Activated naive CD4-positive, alpha-beta T cell (primary cell): ENCODE data around the gene CSTF3.
"Not testable (repeated sequence)": the region's sequence is repeated elsewhere in the genome, so short reads cannot be mapped to it uniquely, and the experiment has no call there.

ENCODE experiments used
- DNase-seq, 4 experiments: peaks; one replicate each; lab custom pipeline; 2025; lab: John Stamatoyannopoulos, UW

The CSTF3 gene

DNA sequence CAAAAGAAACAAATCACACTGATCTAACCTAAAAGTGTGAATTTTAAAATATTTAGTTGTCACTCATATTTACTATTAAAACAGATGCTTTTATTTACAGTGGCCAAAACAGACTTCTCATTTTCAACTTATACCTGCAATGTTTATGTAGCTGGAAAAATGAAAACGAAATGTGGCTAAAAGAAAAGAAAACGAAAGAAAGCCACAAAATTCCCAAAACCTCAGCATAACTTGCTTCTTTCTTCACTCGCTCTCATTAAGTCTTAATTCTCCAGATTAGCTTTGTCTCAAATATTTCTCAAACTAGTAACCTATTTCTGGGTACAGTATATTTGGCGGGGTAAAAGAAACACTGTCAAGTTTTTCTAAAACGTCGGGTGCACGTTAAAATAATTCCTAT, 693 bp downstream of the CSTF3 start:
- DNase-seq, result no peak

DNA sequence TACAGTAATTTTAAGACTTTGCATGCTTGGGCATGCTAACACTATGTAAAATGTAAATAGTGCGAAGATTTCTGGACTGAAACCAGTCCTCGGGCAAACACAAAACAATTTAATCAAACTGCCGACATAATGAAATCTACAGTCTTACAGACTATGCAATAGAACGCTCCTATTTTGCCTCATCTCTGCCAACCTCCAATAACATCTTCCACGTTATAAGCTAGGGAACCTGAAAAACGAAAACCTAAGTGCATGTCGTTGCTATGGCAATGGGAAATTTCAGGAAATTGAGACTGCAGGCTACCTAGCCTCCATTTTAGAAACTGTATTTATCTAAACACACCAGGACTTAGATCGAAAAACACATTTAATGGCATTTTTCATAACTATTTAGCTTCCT, 1.1 kb downstream of the CSTF3 start:
- DNase-seq, result no peak

DNA sequence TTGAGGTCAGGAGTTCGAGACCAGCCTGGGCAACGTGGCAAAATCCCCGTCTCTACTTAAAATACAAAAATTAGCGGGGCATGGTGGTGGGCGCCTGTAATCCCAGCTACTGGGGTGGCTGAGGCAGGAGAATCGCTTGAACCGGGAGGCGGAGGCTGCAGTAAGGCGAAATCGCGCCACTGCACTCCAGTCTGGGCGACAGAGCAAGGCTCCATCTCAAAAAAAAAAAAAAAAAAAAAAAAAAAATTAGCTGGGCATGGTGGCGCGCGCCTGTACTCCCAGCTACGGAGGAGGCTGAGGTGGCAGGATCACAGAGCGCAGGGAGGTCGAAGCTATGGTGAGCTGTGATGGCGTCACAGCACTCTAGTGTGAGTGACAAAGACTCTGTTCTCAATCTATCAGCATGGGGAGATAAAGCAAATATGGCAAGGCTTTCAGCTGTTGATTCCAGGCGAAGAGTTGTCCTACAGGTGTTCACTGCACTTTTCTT, 1.9 kb downstream of the CSTF3 start:
- not testable (repeated sequence) for DNase-seq

DNA sequence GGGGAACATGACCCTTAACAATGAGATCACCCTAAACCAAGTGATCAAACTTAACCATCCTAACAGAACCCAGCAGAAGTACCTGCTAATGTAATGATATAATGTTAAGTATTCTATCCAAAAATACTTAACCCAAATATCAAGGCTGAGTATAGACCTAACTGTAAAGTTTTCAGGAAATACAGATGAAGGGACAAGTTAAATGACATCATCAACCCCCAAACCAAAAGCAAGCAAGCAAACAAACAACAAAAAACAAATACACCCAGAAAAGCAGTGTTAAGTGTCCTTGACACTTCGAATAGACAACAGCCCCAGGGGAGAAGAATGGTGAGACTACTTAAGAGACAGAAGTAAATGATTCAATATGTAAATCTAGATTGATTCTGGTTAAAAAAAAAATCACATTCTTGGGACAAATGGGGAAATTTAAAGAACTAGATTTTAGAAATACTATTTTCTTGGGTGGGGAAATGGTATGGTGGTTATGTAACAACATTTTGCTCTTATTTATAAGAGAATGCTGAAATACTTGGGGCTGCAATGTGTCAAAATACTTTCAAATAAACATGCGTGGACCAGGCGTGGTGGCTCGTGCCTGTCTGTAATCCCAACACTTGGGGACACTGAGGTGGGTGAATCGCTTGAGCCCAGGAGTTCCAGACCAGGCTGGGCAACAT, 2.5 kb downstream of the CSTF3 start:
- no peak for DNase-seq

DNA sequence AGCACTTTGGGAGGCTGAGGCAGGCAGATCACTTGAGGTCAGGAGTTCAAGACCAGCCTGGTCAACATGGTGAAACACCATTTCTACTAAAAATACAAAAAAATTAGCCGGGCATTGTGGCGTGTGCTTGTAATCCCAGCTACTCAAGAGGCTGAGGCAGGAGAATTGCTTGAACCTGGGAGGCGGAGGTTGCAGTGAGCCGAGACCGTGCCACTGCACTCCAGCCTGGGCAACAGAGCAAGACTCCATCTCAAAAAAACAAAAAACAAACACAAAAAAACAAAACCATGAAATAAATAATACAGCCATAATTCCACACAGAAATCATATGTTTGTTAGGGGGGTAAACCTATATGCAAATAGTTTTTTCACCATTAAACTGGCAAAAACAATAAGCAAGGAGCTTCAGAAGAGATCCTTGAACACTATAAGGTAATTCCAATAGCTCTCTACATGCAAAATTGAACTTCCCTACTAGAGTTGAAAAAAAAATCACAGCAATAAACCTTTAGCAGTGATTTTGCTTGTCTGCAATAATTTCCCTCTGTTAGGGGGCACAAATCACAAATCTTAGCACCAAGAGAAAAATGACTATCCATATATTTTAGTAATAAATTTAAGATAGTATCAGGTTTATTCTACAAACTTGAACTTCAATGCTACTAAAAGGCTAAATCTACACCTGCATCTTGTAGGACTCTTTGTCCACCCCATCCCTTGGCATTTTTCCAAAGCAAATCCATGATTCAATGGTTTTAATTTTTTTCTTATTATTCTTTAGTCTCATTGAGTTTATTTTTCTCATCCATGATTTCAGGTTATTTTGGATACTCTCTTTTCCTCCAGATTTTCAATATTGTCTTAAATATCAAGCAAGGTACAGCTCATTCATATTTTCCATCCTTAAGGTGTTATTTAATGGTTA, 3.9 kb downstream of the CSTF3 start:
- DNase-seq, result no peak

DNA sequence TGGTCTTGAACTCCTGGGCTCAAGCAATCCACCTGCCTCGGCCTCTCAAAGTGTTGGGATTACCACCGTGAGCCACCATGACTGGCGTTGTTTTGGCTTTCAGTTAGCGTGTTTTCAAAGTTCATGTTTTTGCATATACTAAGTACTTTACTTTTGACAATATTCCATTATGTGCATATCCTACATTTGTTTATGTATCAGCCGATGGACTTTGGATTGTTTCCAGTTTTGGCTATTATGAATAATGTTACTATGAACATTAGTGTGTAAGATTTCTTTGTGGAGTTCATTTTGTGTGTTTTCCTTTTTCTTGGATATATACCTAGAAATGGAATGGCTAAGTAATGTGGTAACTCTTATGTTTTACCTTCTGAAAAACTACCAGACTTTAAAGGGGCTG, 9.9 kb downstream of the CSTF3 start:
- DNase-seq, result no peak

DNA sequence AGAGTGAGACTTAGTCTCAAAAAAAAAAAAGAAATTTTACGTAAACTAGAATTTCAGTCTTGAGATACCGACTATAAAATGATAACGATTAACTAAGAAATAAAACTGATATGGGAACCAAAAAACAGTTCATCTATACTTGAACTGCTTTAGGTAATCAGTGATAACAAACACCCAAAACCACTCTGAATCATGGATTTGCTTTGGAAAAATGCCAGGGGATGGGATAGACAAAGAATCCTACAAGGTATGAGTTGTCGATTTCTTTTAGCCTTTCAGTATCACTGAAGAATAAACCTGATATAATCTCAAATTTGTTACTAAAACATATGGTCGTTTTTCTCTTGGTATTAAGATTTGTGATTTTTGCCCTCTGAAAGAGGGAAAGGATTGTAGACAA, 13.7 kb downstream of the CSTF3 start:
- DNase-seq, result no peak

DNA sequence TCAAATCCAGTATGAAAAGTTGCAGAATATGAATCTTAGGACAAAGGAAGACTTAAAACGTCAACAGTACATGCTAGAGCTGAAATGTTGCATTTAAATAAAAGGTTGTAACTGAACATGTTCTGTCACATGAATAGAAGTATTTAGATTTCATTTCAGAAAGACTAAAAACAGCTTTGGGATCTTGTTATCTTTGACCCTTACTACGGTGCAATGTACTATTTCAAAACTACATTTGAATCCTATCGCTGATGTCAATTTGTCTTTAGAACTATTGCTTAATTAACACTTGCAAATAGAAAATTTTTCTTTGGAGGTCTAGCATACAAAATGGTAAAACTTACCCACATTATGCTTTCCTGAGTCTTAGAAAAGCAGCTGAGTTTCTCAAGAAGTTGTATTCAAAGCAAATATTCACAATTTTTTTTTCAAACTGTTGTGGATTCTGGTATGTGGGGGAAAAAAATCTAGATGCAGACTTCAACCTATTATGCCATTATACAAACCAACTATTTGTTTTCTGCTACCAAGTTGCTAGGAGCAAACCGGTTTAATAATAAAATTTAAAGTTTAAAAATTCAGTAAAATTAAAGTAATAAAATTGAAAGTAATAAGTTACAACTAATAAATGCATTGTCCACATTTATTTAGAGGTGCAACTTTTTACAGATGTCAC, 25.4 kb downstream of the CSTF3 start:
- DNase-seq, result no peak

DNA sequence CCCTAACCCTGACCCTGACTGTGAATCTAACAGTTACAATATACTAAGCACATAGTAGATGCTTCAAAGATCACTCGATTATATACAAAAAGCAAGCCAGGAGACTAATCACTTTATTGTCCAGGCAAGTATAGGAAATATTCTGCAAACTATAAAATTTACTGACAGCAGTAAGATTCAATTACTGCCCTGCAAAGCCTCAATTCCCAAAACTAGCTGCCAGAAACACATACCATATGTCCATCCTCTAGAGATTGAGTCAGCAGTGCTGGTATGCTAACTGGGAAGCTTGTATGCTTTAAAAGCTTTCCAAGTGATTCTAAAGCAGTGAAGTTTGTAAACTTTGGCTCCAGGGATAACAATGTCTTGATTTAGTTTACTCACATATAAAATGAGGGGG, 26.1 kb downstream of the CSTF3 start:
- no peak for DNase-seq

DNA sequence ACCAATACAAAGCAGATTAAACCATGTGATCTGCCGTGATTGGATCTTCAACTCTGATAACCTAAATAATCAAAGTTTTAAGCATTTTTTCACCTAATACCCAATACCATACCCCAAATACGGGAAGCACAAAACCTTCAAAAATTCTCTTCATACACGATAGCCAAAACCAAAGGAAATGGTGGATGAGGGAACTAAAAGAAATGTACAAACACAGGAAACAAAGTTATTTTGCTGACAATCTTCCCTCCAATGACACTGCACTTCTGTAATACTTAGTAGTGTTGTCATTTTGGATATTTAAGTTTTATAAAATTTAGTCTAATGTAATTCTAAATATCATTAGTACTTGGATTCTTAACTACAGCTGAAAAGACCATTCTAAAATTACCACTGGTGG, 27.0 kb downstream of the CSTF3 start:
- DNase-seq, result no peak

DNA sequence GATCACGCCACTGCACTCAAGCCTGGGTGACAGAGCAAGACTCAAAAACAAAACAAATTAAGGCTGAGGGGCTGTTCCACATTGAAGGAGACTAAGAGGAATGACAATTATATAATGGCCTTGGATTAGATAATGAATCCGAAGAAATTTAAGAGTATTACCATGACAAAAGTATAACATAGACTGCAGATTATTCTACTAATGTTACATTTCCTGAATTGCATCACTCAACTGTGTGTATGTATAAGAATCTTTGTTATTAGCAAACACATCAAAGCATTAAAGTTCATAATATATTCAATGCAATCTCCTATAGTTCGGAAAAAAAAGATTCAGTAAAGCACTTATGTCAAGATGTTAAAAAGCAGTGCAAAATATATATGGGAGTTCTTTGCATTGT, 27.5 kb downstream of the CSTF3 start:
- no peak for DNase-seq

DNA sequence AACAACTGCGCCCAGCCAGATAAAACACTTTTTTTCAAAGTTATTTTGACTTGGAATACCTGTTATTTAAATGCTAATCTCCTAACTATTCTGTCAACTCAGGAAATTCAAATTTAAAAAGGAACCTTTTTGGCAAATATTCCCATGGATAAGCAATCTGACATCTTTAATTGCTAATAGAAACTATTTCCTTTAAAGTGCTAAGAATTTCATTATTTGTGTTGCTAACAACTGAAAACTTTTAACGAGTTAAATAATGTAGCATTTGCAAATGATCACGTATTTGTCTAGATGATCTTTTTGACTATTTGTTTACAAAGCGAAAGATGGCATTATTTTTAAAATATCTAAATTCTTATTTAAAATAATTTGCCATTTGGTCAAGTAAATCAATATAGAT, 28.8 kb downstream of the CSTF3 start:
- no peak for DNase-seq

DNA sequence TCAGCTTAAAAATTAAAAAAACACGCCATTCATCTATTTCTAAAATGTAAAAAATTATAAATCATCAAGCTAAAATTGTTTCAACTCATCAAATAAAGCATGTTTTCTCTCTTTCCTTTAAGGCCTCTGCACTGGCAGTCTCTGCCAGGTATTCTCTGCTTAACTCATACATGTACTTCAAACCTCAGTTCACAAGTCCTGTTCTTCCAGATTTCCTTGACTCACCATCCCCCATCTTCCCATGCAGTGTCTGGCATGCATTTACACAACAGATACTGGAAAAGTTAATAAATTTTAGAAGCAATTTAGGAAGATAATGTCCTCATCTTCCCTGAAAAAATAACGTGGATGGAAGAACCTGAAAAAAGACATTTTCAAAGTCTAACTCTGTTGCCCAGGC, 32.5 kb downstream of the CSTF3 start:
- DNase-seq, result no peak

DNA sequence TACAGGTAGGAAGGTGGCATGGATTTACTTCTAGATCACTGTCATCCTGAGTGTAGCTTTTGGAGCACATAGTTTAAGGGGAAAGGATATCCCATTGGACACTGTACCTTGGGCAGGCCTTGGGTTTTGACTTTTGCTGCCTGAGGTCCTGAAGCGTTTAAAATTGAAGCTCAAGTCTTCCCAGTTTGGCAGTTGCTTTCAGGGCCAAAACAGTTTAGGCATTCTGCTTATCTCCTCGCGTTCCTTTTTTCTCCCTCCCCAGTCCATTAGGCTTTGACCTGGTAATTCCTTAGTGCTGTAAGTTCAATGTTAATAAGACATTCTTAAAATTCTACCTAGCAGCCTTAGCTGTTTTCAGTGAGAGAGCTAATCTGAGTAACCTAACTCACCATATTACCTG, 35.7 kb downstream of the CSTF3 start:
- DNase-seq, result no peak

DNA sequence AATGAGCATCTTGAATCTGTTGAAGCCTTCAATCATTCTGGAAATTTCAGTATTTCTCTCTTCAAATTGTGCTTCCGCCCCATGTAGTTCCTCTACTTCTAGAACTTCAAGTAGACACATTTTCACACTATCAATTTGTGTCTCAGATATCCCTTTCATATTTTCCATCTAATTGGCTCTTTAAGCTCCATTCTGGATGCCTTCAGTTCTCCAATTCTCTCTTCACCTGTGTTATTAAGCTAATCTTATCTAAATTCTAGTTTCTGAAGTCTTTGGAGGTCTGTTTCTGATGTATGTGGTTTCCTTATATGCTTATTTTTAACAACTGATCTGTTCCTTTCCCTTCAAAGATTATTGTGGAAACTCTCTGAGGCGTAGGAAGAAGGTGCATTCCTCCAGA, 36.3 kb downstream of the CSTF3 start:
- no peak for DNase-seq

DNA sequence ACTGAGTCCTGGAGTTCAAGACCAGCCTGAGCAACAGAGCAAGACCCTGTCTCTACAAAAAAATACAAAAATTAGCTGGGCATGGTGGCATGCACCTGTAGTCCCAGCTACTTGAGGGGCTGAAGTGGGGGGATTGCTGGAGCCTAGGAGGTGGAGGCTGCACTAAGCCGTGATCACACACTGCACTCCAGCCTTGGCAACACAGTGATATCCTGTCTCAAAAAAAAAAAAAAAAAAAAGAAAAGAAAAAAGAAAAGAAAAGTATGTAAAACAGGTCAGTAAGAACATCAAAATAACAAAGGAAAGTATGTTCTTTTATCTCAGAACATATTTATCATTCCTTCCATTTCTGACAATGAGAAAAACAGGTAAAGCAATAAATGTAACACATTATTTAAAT, 38.6 kb downstream of the CSTF3 start:
- not testable (repeated sequence) for DNase-seq

DNA sequence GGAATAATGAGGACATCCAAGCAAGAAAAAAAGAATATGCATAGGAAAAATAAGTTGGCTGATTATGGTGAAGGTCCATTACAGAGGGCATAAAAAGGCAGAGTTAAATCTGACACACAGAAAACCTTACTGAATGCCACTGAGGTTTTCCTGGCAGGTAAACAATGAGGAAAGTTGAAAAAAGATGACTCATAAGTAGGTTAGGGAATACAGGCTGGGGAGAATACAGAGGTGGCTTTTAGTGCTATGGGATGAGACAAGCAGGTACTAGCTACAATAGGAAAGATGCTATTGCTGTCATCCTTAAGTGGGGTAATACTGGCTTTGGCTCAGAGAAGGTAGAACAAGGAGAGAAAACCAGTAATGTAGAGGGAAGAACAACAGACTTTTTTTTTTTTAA, 44.7 kb downstream of the CSTF3 start:
- DNase-seq, result no peak

DNA sequence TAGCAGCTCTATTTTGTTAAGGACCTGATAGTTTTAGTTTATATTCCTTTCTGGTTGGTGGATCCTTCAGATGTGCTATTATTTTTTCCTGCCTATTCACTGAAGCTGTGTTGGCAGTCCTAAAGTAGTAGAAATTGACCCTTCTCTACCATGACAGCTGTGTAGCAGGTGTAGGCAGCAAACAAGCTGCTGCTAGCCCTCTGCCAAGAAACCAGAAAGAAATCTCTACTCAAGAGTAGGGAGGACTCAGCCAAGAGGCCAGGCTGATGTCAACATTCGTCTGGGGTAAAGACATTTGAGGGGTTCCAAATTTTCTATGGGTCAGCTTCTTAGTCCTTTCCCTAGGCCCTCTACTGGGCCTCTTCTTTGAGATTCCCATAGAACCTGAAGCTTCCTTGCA, 51.2 kb downstream of the CSTF3 start:
- no peak for DNase-seq

DNA sequence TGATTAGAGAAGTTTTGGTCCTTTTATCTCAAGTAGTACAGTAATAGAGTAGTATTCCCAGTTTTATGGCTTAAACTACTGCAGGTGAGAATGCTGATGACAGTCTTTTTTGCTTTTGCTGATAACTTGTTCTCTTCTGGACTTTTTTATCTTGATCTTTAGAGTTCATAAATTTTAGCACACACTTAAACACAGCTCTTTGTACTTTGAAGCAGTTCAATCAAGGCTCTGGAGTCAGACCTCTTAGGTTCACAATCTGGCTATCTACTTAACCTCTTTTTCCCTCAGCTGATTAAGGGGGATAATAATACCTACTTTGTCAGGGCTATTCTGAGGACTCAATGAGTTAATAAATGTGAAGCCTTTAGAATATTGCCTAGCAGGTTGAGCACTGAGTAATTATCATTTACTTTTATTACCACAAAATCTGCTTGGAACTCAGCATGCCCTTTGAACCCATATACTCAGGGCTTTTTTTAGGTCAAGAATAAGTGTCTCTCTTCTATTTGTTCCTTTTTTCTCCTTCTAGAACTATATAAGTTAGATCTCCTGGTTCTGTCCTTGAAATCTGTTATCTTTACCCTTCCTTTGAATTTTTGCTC, 51.9 kb downstream of the CSTF3 start:
- DNase-seq, result no peak

DNA sequence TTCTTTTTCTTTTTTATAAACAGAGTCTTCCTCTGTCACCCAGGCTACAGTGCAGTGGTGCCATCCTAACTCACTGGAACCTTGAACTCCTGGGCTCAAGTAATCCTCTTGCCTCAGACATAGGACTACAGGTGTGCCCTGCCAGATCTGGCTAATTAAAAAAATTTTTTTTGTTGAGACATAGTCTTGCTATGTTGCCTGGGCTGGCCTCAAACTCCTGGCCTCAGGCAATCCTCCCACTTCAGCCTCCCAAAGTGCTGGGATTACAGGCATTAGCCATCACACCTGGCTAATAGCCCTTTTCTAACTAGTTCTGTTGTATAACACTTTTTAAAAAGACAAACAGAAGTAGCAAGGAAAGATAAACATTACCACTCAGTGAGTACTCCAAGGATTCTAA, 57.4 kb downstream of the CSTF3 start:
- no peak for DNase-seq

DNA sequence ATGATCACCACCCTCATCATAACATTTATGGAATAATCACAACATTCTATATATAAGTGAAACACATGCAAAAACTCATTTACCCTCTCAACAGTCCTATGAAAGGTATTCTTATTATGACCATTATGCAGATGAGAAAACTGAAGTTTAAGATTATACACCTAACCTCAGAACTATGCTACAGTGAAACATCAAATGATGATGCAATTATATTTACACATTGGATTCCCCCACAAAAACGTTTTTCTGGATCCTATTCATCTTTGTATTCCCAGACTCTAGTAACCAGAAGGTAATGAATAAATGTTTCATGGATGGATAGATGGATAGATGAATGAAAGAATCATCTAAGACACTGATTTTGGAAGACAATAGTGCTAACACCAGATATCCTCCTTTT, 67.1 kb downstream of the CSTF3 start:
- no peak for DNase-seq

DNA sequence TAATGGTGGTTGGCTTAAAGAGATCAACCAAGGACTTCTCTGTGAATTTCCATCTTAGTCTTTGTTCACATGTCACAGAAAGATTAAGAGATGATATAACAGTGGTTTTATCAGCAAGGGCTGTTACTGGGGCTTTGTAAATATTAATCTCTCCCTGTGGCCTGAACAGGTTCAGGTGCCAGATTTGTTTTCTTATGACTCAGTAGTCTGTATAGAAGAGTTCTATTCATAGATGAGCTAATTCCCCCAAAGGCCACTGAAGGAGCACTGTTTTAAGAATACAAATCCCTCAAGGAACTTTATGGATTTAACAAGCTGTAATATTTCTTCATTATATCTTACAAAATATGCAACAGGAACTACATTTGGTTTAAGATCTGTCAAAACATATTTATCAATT, 71.5 kb downstream of the CSTF3 start:
- no peak for DNase-seq
